HEK293T (cell line): Measurements from ENCODE around the gene URGCP.

Experiments
- CTCF ChIA-PET: fragments of 350-600 bp; formaldehyde crosslinking; extraction: SDS; loops from one replicate; lab custom pipeline; 2021; ENCODE audit warnings: antibody characterized with exemption, inconsistent platforms; lab: Yijun Ruan, JAX
- POLR2A ChIA-PET: fragments of 350-600 bp; formaldehyde crosslinking; extraction: SDS; loops from one replicate; lab custom pipeline; 2020; ENCODE audit warnings: antibody characterized with exemption, inconsistent platforms; lab: Yijun Ruan, JAX
- DNase-seq: peaks from one replicate; pipeline ENCODE4 v3.0.0; 2012; ENCODE audit warnings: mixed read lengths; ENCODE audit errors: extremely low spot score
- ARNT ChIP-seq: fragments of 450-650 bp; IDR thresholded peaks from 2 replicates; pipeline ENCODE4 v1.6.1; 2017; ENCODE audit warnings: mild to moderate bottlenecking
- BHLHE40 ChIP-seq: fragments of 450-650 bp; IDR thresholded peaks from 2 replicates; pipeline ENCODE4 v1.6.1; 2016; ENCODE audit warnings: mild to moderate bottlenecking, moderate library complexity, borderline replicate concordance
- CTBP1 ChIP-seq: fragments of 450-650 bp; IDR thresholded peaks from 2 replicates; pipeline ENCODE4 v1.6.1; 2016; ENCODE audit warnings: borderline replicate concordance
- ELF4 ChIP-seq: fragments of 450-650 bp; IDR thresholded peaks from 2 replicates; pipeline ENCODE4 v1.6.1; 2017; ENCODE audit warnings: antibody characterized with exemption
- FOXA1 ChIP-seq: fragments of 450-650 bp; IDR thresholded peaks from 2 replicates; pipeline ENCODE4 v1.6.1; 2016; ENCODE audit warnings: mild to moderate bottlenecking
- FOXK2 ChIP-seq: fragments of 450-650 bp; IDR thresholded peaks from 2 replicates; pipeline ENCODE4 v1.6.1; 2016; ENCODE audit warnings: mild to moderate bottlenecking
- FOXM1 ChIP-seq: fragments of 450-650 bp; IDR thresholded peaks from 2 replicates; pipeline ENCODE4 v1.6.1; 2017; ENCODE audit warnings: mild to moderate bottlenecking, borderline replicate concordance
- HDGF ChIP-seq: fragments of 450-650 bp; IDR thresholded peaks from 2 replicates; pipeline ENCODE4 v1.6.1; 2017; ENCODE audit warnings: antibody characterized with exemption, borderline replicate concordance
- L3MBTL2 ChIP-seq: fragments of 450-650 bp; conservative IDR thresholded peaks from 2 replicates; pipeline ENCODE4 v1.6.1; 2016; ENCODE audit warnings: mild to moderate bottlenecking
- LEF1 ChIP-seq: fragments of 450-650 bp; IDR thresholded peaks from 2 replicates; pipeline ENCODE4 v1.6.1; 2017; ENCODE audit warnings: mild to moderate bottlenecking, borderline replicate concordance
- NFRKB ChIP-seq: fragments of 450-650 bp; IDR thresholded peaks from 2 replicates; pipeline ENCODE4 v1.6.1; 2016; ENCODE audit warnings: mild to moderate bottlenecking, moderate library complexity
- PKNOX1 ChIP-seq: fragments of 450-650 bp; IDR thresholded peaks from 2 replicates; pipeline ENCODE4 v1.6.1; 2016
- SP1 ChIP-seq: fragments of 450-650 bp; IDR thresholded peaks from 2 replicates; pipeline ENCODE4 v1.6.1; 2017
- SUZ12 ChIP-seq: fragments of 450-650 bp; IDR thresholded peaks from 2 replicates; pipeline ENCODE4 v1.6.1; 2016; ENCODE audit warnings: mild to moderate bottlenecking
- TARDBP ChIP-seq: fragments of 450-650 bp; IDR thresholded peaks from 2 replicates; pipeline ENCODE4 v1.6.1; 2016
- ZNF384 ChIP-seq: fragments of 450-650 bp; IDR thresholded peaks from 2 replicates; pipeline ENCODE4 v1.6.1; 2016

The URGCP gene

GRCh38 chr7:43878867-43879266, 27.5 kb downstream of the URGCP start:
- DNase-seq: no peak
- TF ChIP-seq BHLHE40 (no peak), HDGF (no peak), PKNOX1 (no peak), SUZ12 (no peak), FOXM1 (no peak), FOXK2 (no peak), ZNF384 (no peak), CTBP1 (no peak), SP1 (no peak), ARNT (no peak), NFRKB (no peak), ELF4 (no peak), LEF1 (no peak), L3MBTL2 (no peak), TARDBP (no peak), FOXA1 (no peak)
- CTCF ChIA-PET: no interaction called here
- POLR2A ChIA-PET: interaction anchor here (0.5 kb wide), 1 partner anchor 15 kb away, joined by 3 read pairs; no protein-coding TSS in a partner anchor

- no peak for DNase-seq
- POLR2A ChIA-PET: interaction anchor here (1.1 kb wide), 1 partner anchor 9 kb away, joined by 3 read pairs; the partner anchor contains the start of gene MRPS24
- CTCF ChIA-PET: no interaction called here
- TF ChIP-seq FOXM1: no peak
Measured at GRCh38 chr7:43877968-43878864, 28.2 kb downstream of the URGCP start.

- CTCF ChIA-PET: no interaction called here
- DNase-seq: no peak
- POLR2A ChIA-PET: interaction anchor here (1.1 kb wide), 1 partner anchor 8 kb away, joined by 3 read pairs; the partner anchor contains the start of gene MRPS24
- TF ChIP-seq ARNT: no peak
- TF ChIP-seq FOXM1: no peak
- no peak for TF ChIP-seq TARDBP
- no peak for TF ChIP-seq ELF4
- TF ChIP-seq BHLHE40: no peak
- no peak for TF ChIP-seq NFRKB
- no peak for TF ChIP-seq SUZ12
- TF ChIP-seq LEF1: no peak
- no peak for TF ChIP-seq ZNF384
Measured at GRCh38 chr7:43876976-43877745, 29.2 kb downstream of the URGCP start.

GRCh38 chr7:43876241-43876640, 30.2 kb downstream of the URGCP start:
- DNase-seq: no peak
- CTCF ChIA-PET: no interaction called here

GRCh38 chr7:43873300-43873699, 33.1 kb downstream of the URGCP start:
- TF ChIP-seq ELF4 (no peak), NFRKB (no peak), LEF1 (no peak), FOXA1 (no peak), TARDBP (no peak), SUZ12 (no peak), HDGF (no peak), L3MBTL2 (no peak), CTBP1 (no peak), BHLHE40 (no peak)
- POLR2A ChIA-PET: no interaction called here
- CTCF ChIA-PET: no interaction called here
- no peak for DNase-seq

More at GRCh38 chr7:43876241-43876640, 30.2 kb downstream of the URGCP start:
- TF ChIP-seq TARDBP (no peak), SUZ12 (no peak), FOXK2 (no peak), FOXA1 (no peak), ARNT (no peak), ZNF384 (no peak)
- POLR2A ChIA-PET: no interaction called here

GRCh38 chr7:43872406-43873110, 33.8 kb downstream of the URGCP start:
- ChIA-PET POLR2A (no interaction called here), CTCF (no interaction called here)
- DNase-seq: no peak
- TF ChIP-seq L3MBTL2: no peak
- TF ChIP-seq ZNF384: no peak
- TF ChIP-seq PKNOX1: no peak
- no peak for TF ChIP-seq CTBP1
- no peak for TF ChIP-seq HDGF
- no peak for TF ChIP-seq ARNT
- no peak for TF ChIP-seq NFRKB
- TF ChIP-seq FOXA1: no peak
- TF ChIP-seq FOXM1: no peak
- no peak for TF ChIP-seq SP1
- TF ChIP-seq ELF4: no peak
- TF ChIP-seq FOXK2: no peak
- no peak for TF ChIP-seq TARDBP
- TF ChIP-seq LEF1: no peak
- TF ChIP-seq SUZ12: no peak
- TF ChIP-seq BHLHE40: no peak
